Measurements from ENCODE around the gene STUM.

Gene STUM

GRCh38 chr1:226550672-226551041 lies 2.1 kb downstream of the STUM start:
- DNase-seq (ENCODE audit: extremely low read depth, low read depth): no peak
- no peak for TF ChIP-seq CTCF (IDR thresholded peaks at IDR 0.05; ENCODE audit: low read depth, low read length, missing control alignments)
- H3K4me3 ChIP-seq (replicated peaks; ENCODE audit: low read depth, low read length): no peak overlapping the region

- no peak overlapping the region for H3K4me3 ChIP-seq (replicated peaks; ENCODE audit: low read depth, low read length)
- DNase-seq (ENCODE audit: extremely low read depth, low read depth): no peak
- no peak for TF ChIP-seq CTCF (IDR thresholded peaks at IDR 0.05; ENCODE audit: low read depth, low read length, missing control alignments)
Measured at GRCh38 chr1:226551299-226551698, 2.7 kb downstream of the STUM start.

GRCh38 chr1:226552061-226552460 lies 3.5 kb downstream of the STUM start:
- DNase-seq (ENCODE audit: extremely low read depth, low read depth): no peak
- no peak for TF ChIP-seq CTCF (IDR thresholded peaks at IDR 0.05; ENCODE audit: low read depth, low read length, missing control alignments)
- H3K4me3 ChIP-seq (replicated peaks; ENCODE audit: low read depth, low read length): no peak overlapping the region

- no peak for TF ChIP-seq CTCF (IDR thresholded peaks at IDR 0.05; ENCODE audit: low read depth, low read length, missing control alignments)
- H3K4me3 ChIP-seq (replicated peaks; ENCODE audit: low read depth, low read length): no peak overlapping the region
- DNase-seq (ENCODE audit: extremely low read depth, low read depth): no peak
Measured at GRCh38 chr1:226553266-226553923, 4.8 kb downstream of the STUM start.

- TF ChIP-seq CTCF (IDR thresholded peaks at IDR 0.05; ENCODE audit: low read depth, low read length, missing control alignments): no peak
- H3K4me3 ChIP-seq (replicated peaks; ENCODE audit: low read depth, low read length): no peak overlapping the region
- DNase-seq (ENCODE audit: extremely low read depth, low read depth): no peak
Measured at GRCh38 chr1:226553924-226554282, 5.3 kb downstream of the STUM start.

GRCh38 chr1:226555092-226555491 lies 6.5 kb downstream of the STUM start:
- no peak overlapping the region for H3K4me3 ChIP-seq (replicated peaks; ENCODE audit: low read depth, low read length)
- no peak for TF ChIP-seq CTCF (IDR thresholded peaks at IDR 0.05; ENCODE audit: low read depth, low read length, missing control alignments)
- DNase-seq (ENCODE audit: extremely low read depth, low read depth): no peak

- no peak for TF ChIP-seq CTCF (IDR thresholded peaks at IDR 0.05; ENCODE audit: low read depth, low read length, missing control alignments)
- DNase-seq (ENCODE audit: extremely low read depth, low read depth): no peak
- H3K4me3 ChIP-seq (replicated peaks; ENCODE audit: low read depth, low read length): no peak overlapping the region
Measured at GRCh38 chr1:226557424-226557823, 8.9 kb downstream of the STUM start.

All from HFF-Myc (cell line).